Activated naive CD4-positive, alpha-beta T cell treated with anti-CD3 and anti-CD28 coated beads, Interleukin-2, amount 50 U/mL, for 24 hours (primary cell): ENCODE data around the gene C17orf78.
"Not testable (repeated sequence)": the region's sequence is repeated elsewhere in the genome, so short reads cannot be mapped to it uniquely, and the experiment has no call there.

Source experiments
- H3K27ac Mint-ChIP-seq: one replicate; pipeline ENCODE4 v1.8.0; 2021; ENCODE audit warnings: mild to moderate bottlenecking, mixed read lengths
- H3K27me3 Mint-ChIP-seq: one replicate; pipeline ENCODE4 v1.8.0; 2021; ENCODE audit warnings: mixed read lengths
- H3K36me3 Mint-ChIP-seq: one replicate; pipeline ENCODE4 v1.8.0; 2021; ENCODE audit warnings: mixed read lengths
- H3K4me1 Mint-ChIP-seq: one replicate; pipeline ENCODE4 v1.8.0; 2021; ENCODE audit warnings: mixed read lengths
- H3K4me3 Mint-ChIP-seq: one replicate; pipeline ENCODE4 v1.8.0; 2021; ENCODE audit warnings: mild to moderate bottlenecking, mixed read lengths
- H3K9me3 Mint-ChIP-seq: one replicate; pipeline ENCODE4 v1.8.0; 2021; ENCODE audit warnings: mixed read lengths

The C17orf78 gene

DNA sequence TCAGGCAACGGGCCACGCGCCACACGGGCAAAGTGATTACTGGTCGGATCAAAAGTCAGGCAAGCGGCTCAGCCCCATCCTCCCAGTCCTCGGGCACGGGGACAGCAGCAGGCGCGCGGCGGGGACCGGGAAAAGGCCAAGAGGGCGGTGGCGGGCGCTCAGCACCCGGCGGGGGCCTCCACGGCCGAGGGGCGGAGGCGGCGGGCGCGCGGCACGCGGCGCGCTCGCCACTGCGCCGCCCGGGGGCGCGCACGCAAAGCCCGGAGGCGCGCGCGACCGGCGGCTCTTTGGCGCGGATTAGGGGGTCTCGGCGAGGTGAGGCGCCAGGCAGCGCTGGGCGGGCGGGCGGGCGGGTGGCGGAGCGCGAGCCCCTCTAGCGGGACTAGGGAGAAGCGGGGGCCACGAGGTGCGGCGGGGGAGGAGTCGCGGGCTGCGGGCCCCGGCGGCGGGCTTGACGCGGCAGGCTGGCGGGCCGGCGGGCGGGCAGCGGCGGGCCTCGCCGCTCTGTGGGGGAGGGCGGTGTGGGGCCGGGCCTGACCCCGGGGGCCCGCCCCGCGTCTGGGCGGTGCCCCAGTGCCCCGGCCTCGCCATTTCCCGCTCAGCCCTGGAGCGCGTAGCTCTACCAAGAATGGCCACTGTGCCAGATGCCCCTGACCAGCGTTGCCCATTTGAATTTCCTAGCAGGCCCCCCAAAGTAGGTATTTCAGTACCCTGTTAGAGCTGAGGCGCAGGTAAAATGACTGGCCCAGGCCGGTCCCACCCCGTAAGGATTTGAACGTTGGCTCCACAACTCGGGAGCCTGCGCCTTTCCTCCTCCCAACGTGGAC, 31.1 kb downstream of the C17orf78 start, which contains the start of the genes ACACA and TADA2A:
Gene ACACA, minus strand, starts transcription at position 202 of the 827 bp plus-strand sequence. CDS start 537 bp downstream, outside the sequence.
Gene TADA2A, plus strand, starts transcription at position 252 of the 827 bp plus-strand sequence. CDS start 4,480 bp downstream, outside the sequence.
- Mint-ChIP-seq H3K36me3 (peaks cover 3% of the 10 kb centered on the region), H3K4me1 (peaks cover 55% of the 10 kb centered on the region), H3K27me3 (no peaks in the 10 kb centered on the region), H3K4me3 (peak within 1 kb of the TSS; percentile 99), H3K27ac (peak within 1 kb of the TSS; percentile 98), H3K9me3 (no peaks in the 10 kb centered on the region)

DNA sequence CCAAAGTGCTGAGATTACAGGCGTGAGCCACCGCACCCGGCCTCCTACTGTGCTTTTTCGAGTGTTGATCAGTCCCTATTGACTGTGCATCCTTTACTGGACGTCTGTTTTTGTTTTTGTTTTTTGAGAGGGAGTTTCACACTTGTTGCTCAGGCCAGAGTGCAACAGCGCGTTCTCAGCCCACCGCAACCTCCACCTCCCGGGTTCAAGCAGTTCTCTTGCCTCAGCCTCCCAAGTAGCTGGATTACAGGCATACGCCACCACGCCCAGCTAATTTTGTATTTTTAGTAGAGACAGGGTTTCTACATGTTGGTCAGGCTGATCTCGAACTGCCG, 32.3 kb downstream of the C17orf78 start:
- not testable (repeated sequence) for H3K36me3 Mint-ChIP-seq, H3K27me3 Mint-ChIP-seq, H3K27ac Mint-ChIP-seq, H3K9me3 Mint-ChIP-seq
- Mint-ChIP-seq H3K4me1 (peaks cover 46% of the 10 kb centered on the region), H3K4me3 (peak overlapping the region; percentile 95)

DNA sequence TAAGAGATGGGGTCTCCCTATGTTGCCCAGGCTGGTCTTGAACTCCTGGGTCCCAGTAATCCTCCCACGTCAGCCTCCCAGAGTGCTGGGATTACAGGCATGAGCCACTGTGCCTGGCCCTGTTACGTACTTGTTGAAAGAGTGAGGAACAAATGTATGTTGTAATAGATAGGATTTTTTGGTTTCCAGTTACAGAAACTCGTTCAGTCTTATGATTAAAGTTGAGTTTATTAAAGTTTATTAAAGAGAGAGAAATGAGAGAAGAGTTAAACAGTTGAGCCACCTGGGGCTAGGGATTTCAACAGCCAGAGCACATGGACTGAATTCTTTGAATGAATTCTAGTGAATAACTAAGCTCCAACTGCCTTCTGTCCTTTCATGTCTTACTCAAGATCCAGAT, 34.6 kb downstream of the C17orf78 start:
- Mint-ChIP-seq H3K4me3 (no peak overlapping the region), H3K4me1 (peaks cover 36% of the 10 kb centered on the region), H3K9me3 (no peaks in the 10 kb centered on the region), H3K36me3 (peaks cover 14% of the 10 kb centered on the region), H3K27me3 (no peaks in the 10 kb centered on the region), H3K27ac (no peak overlapping the region)

DNA sequence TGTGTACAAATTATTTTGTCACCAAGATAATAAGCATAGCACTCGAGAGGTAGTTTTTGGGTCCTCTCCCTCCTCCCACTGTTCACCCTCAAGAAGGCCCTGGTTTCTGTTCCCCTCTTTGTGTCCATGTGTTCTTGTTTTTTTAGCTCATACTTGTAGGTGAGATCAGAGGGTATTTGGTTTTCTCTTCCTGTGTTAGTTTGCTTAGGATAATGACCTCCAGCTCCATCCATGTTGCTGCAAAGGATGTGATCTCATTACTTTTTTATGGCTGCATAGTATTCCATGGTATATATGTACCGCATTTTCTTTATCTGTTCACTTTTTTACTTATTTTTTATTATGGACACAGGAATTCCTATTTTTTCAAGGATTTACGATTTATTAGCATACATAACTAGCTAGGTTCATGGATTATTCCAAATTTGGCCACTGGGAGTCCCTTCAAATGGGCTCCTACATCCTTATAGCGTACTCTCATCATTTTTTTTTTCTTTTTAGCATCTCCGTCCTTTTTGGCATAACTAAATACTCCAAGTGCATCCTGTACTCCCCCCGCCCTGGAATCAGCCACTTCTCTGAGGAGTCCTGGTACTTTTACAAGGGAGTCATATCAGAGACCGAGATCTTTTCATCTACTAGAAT, 38.2 kb downstream of the C17orf78 start:
- peaks cover 14% of the 10 kb centered on the region for H3K36me3 Mint-ChIP-seq
- no peak overlapping the region for H3K27ac Mint-ChIP-seq
- peaks cover 18% of the 10 kb centered on the region for H3K4me1 Mint-ChIP-seq
- no peaks in the 10 kb centered on the region for H3K9me3 Mint-ChIP-seq
- no peak overlapping the region for H3K4me3 Mint-ChIP-seq
- H3K27me3 Mint-ChIP-seq: no peaks in the 10 kb centered on the region

DNA sequence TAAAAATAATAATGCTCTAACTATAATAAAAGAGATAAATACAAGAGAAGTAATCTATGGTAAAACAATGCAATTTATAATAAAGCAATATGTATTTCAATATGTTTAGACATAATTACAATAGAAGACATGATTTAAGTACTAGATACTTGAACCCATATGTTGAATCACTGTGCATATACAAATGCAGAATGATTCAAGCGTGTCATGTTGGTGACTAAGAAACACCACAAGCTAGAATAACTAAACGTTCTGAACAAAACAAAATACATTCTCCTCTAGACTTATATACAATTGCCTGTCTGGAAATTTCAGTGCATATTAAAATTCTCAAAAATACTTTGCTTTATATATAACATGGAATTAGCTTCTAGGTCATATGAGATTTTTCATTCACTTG, 42.1 kb downstream of the C17orf78 start:
- Mint-ChIP-seq H3K27me3 (no peaks in the 10 kb centered on the region), H3K4me3 (no peak overlapping the region), H3K9me3 (no peaks in the 10 kb centered on the region), H3K36me3 (peaks cover 12% of the 10 kb centered on the region), H3K27ac (no peak overlapping the region), H3K4me1 (peaks cover 7% of the 10 kb centered on the region)

DNA sequence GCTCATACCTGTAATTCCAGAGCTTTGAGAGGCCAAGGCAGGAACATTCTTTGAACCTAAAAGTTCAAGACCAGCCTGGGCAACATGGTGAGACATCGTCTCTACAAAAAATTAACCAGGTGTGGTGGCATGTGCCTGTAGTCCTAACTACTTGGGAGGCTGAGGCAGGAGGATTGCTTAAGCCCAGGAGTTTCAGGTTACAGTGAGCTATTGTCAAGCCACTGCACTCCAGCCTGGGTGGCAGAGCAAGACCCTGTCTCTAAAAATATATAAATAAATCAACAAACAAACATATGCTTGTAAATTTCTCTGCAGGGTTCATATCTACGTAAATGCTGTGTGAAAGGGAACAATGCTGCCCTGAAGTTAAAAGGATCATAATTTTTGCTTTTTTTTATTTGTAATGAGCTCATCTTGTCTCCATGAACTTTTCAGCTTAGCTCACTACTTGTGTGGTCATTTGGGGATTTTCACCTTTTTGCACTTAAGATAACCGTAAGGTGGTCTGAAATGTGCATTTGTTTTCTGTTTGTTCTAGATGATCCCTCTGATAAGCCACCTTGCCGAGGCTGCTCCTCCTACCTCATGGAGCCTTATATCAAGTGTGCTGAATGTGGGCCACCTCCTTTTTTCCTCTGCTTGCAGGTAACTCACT, 47.3 kb downstream of the C17orf78 start:
- Mint-ChIP-seq H3K27ac (no peak overlapping the region), H3K27me3 (no peaks in the 10 kb centered on the region), H3K4me1 (no peaks in the 10 kb centered on the region), H3K4me3 (no peak overlapping the region), H3K9me3 (no peaks in the 10 kb centered on the region), H3K36me3 (peaks cover 12% of the 10 kb centered on the region)

DNA sequence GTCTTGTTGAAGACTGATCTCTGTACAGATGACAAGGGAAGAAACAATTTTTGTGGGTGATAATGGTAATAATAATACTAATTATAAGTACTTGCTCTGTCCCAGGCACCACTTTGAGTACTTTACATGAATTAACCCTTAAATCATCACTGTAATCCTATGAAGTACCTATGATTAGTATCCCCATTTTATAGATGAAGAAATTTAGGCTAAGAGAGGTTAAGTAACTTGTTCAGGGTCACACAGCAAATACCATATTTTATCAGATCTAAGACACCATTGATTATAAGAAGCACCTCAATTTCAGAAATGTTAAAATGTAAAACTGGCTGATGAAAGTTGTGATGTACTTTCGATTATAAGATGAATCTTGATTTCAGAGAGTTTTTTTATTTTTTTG, 49.5 kb downstream of the C17orf78 start:
- Mint-ChIP-seq H3K27ac (no peak overlapping the region), H3K36me3 (peaks cover 12% of the 10 kb centered on the region), H3K4me3 (no peak overlapping the region), H3K27me3 (no peaks in the 10 kb centered on the region), H3K9me3 (no peaks in the 10 kb centered on the region), H3K4me1 (peaks cover 8% of the 10 kb centered on the region)

DNA sequence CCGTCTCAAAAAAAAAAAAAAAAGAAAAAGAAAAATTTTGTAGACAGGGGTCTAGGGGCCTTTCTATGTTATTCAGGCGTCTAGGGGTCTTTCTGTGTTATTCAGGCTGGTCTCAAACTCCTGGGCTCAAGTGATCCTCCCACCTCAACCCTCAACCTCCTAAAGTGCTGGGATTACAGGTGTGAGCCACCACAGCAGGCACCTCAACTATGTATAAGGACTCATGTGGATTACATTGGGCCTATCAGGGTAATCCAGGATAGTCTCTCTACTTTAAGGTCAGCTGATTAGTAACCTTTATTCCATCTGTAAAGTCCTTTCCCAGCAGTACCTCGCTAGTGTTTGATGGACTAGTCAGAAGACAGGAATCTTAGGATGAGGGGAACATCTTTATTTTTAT, 53.3 kb downstream of the C17orf78 start:
- Mint-ChIP-seq H3K4me3 (no peak overlapping the region), H3K9me3 (no peaks in the 10 kb centered on the region), H3K27ac (peak overlapping the region; percentile 51), H3K27me3 (no peaks in the 10 kb centered on the region), H3K36me3 (peaks cover 12% of the 10 kb centered on the region), H3K4me1 (peaks cover 19% of the 10 kb centered on the region)

DNA sequence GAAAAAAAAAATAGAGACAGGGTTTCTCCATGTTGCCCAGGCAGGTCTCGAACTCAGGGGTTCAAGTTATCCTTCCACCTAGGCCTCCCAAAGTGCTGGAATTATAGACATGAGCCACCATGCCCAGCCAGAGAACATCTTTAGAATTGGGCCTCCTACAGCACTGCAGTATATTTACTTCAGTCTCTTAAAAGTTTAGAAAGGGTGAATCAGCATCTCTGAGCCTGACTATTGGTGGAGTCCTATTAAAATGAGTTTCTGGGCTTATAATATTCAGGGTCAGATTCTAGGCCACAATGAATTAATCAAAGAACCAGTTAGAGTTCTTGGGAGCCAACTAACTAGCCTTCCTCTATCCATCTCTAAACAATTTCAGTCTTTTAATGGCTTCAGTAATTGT, 53.7 kb downstream of the C17orf78 start:
- Mint-ChIP-seq H3K27ac (peak overlapping the region; percentile 87), H3K36me3 (peaks cover 14% of the 10 kb centered on the region), H3K9me3 (no peaks in the 10 kb centered on the region), H3K27me3 (no peaks in the 10 kb centered on the region), H3K4me1 (peaks cover 19% of the 10 kb centered on the region), H3K4me3 (peak overlapping the region; percentile 24)

DNA sequence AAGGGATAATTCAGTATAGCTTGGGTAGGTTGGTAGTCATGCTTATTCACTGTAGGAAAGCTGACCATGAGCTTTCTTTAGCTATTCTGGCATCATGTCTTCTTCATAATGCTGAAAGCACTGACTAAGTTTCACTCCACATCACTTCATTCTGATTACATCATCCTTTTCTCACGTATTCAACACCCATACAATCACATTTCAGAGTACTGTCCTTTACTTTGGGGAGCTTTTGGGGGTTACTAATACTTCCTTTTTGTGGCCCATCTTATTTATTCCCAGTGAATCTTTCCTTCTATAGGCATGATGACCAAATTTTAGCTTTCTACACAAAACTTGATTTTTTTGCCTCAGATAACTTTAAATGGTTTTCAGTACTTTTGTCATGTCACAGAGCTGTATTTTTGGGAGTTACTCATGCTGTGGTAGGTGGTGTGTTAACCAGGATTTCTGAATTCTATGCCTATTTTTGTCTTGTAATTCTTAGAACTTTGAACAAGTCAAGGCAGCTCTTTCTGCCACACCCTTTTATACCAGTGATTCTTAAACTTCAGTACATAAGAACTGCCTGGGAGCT, 54.4 kb downstream of the C17orf78 start:
- H3K27me3 Mint-ChIP-seq: no peaks in the 10 kb centered on the region
- H3K4me1 Mint-ChIP-seq: peaks cover 19% of the 10 kb centered on the region
- H3K4me3 Mint-ChIP-seq: peak overlapping the region; percentile 39
- H3K9me3 Mint-ChIP-seq: no peaks in the 10 kb centered on the region
- peak overlapping the region; percentile 87 for H3K27ac Mint-ChIP-seq
- H3K36me3 Mint-ChIP-seq: peaks cover 12% of the 10 kb centered on the region

DNA sequence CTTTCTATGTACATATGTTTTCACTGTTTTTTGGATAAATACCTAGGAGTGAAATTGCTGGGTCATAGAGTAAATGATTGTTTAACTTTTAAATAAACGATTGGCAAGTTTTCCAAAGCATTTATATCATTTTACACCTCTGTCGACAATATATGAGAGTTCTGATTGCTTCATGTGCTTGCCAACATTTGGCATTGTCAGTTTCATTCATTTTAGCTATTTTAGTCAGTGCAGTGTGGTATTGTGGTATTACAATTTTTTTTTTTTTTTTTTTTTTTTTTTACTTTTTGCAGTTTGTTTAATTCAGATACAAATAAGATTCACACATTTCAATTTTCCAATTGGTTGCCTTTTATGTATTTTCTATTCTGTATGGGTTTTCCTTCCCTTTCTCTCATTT, 56.9 kb downstream of the C17orf78 start:
- Mint-ChIP-seq H3K4me1 (peaks cover 19% of the 10 kb centered on the region), H3K36me3 (peaks cover 6% of the 10 kb centered on the region), H3K27me3 (no peaks in the 10 kb centered on the region), H3K4me3 (no peak overlapping the region), H3K27ac (no peak overlapping the region), H3K9me3 (no peaks in the 10 kb centered on the region)

DNA sequence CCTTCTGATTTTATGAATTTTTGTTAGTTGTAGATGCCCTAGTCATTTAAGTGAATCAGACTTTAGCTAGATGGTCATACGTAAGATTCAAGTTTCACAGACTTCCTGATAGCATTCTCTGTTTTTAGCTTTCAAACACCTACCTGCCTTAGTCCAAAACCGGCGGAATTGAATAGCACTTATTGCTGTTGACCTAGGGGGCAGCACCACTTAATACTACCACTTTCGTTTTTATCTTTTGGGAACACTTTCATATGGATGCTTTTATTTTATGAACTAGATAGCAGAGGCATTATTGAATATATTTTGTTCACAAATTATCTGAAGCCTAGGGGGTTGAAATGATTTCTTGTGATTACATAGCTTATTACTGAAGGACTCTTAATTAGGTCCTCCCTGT, 62.4 kb downstream of the C17orf78 start:
- no peaks in the 10 kb centered on the region for H3K27me3 Mint-ChIP-seq
- no peaks in the 10 kb centered on the region for H3K9me3 Mint-ChIP-seq
- H3K27ac Mint-ChIP-seq: no peak overlapping the region
- H3K4me1 Mint-ChIP-seq: no peaks in the 10 kb centered on the region
- H3K4me3 Mint-ChIP-seq: no peak overlapping the region
- H3K36me3 Mint-ChIP-seq: peaks cover 16% of the 10 kb centered on the region

DNA sequence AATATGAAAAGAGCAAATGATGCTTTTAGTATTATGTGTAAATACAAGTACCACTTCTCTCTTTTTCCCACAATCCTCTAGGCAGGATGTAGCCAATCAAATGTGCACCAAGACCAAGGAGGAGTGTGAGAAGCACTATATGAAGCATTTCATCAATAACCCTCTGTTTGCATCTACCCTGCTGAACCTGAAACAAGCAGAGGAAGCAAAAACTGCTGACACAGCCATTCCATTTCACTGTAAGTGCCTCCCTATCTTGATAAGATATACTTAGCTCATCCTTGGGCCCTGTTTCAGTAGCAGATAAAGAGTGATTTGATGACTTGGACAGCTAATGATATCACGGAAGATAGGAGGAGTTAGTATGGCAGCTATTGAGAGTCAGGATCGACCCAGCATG, 64.6 kb downstream of the C17orf78 start:
- peaks cover 14% of the 10 kb centered on the region for H3K36me3 Mint-ChIP-seq
- H3K27ac Mint-ChIP-seq: no peak overlapping the region
- H3K9me3 Mint-ChIP-seq: no peaks in the 10 kb centered on the region
- H3K27me3 Mint-ChIP-seq: no peaks in the 10 kb centered on the region
- no peaks in the 10 kb centered on the region for H3K4me1 Mint-ChIP-seq
- H3K4me3 Mint-ChIP-seq: no peak overlapping the region

DNA sequence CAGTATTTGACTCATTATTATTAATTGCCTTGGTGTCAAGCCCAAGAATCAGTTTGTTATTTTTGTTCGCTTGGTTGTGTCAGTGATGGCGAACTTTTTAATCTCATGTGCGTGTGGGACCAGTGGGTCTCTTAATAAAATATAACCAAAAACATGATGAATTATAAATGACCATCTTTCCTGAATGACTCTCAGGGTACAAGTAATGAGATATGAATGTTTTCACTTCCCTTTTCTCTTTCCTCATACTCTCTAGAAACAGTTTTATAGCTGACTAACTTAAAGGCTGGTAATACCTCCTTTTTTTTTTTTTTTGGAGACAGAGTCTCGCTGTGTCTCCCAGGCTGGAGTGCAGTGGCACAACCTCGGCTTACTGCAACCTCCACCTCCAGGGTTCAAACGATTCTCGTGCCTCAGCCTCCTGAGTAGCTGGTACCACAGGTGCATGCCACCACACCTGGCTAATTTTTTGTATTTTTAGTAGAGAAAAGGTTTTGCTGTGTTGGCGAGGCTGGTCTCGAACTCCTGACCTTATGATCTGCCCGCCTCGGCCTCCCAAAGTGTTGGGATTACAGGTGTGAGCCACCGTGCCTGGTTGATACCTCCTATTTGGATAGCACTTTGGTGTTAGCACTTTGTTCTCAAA, 65.7 kb downstream of the C17orf78 start:
- not testable (repeated sequence) for H3K27ac Mint-ChIP-seq, H3K9me3 Mint-ChIP-seq, H3K4me1 Mint-ChIP-seq, H3K27me3 Mint-ChIP-seq, H3K4me3 Mint-ChIP-seq
- peaks cover 15% of the 10 kb centered on the region for H3K36me3 Mint-ChIP-seq
